ENCODE results near the gene IGF2BP2. TPM values are rescaled to one million over a fixed set of nuclear protein-coding genes. Genes with fewer than 3 reads are reported as not detected.
A peak's percentile ranks its signal among the peaks of the same experiment; 100 is the strongest.
"Not testable (repeated sequence)": the region's sequence is repeated elsewhere in the genome, so short reads cannot be mapped to it uniquely, and the experiment has no call there.

Gene IGF2BP2
- total RNA-seq, 1 donor from 2014 or later = 147 TPM

GRCh38 chr3:185778094-185778493, 46.7 kb downstream of the IGF2BP2 start:
- peaks cover 35% of the 10 kb centered on the region for H3K4me1 ChIP-seq
- H3K4me1 Mint-ChIP-seq = peaks cover 50% of the 10 kb centered on the region
- no peaks in the 10 kb centered on the region for H3K9me3 Mint-ChIP-seq
- no peak overlapping the region for H3K27ac Mint-ChIP-seq
- DNase-seq (ENCODE audit: low spot score) = no peak
- H3K4me3 ChIP-seq = no peak overlapping the region
- TF ChIP-seq EZH2phosphoT487 (IDR thresholded peaks at IDR 0.05) = no peak
- TF ChIP-seq EZH2 (IDR thresholded peaks at IDR 0.05) = no peak
- no peak for TF ChIP-seq CTCF (IDR thresholded peaks at IDR 0.05)
- no peaks in the 10 kb centered on the region for H3K27me3 Mint-ChIP-seq (ENCODE audit: insufficient read depth, low read depth)
- H3K9me3 ChIP-seq (ENCODE audit: low read depth) = no peaks in the 10 kb centered on the region
- peaks cover 14% of the 10 kb centered on the region for H3K36me3 Mint-ChIP-seq
- peaks cover 100% of the 10 kb centered on the region for H4K20me1 ChIP-seq (ENCODE audit: low read depth)
- peaks cover 100% of the 10 kb centered on the region for H3K79me2 ChIP-seq (ENCODE audit: low read depth)
- no peak overlapping the region for H3K4me3 Mint-ChIP-seq
- no peak overlapping the region for H3K27ac ChIP-seq
- no peak overlapping the region for H3K4me2 ChIP-seq
- no peak overlapping the region for H3K9ac ChIP-seq
- H3K27me3 ChIP-seq = no peaks in the 10 kb centered on the region
- no peak overlapping the region for H2AFZ ChIP-seq (replicated peaks)
- no peaks in the 10 kb centered on the region for H3K36me3 ChIP-seq
- H3F3A ChIP-seq (ENCODE audit: low read depth) = peaks cover 23% of the 10 kb centered on the region

GRCh38 chr3:185770109-185770508, 54.7 kb downstream of the IGF2BP2 start:
- no peak for TF ChIP-seq EZH2phosphoT487 (IDR thresholded peaks at IDR 0.05)
- no peak for TF ChIP-seq CTCF (IDR thresholded peaks at IDR 0.05)
- no peak for TF ChIP-seq EZH2 (IDR thresholded peaks at IDR 0.05)
- Histone ChIP-seq H3F3A (ENCODE audit: low read depth) (peaks cover 24% of the 10 kb centered on the region), H3K4me2 (no peak overlapping the region), H3K4me1 (peaks cover 22% of the 10 kb centered on the region), H3K36me3 (no peaks in the 10 kb centered on the region), H3K4me3 (no peak overlapping the region), H3K79me2 (ENCODE audit: low read depth) (peaks cover 100% of the 10 kb centered on the region), H3K27ac (no peak overlapping the region), H3K9me3 (ENCODE audit: low read depth) (no peaks in the 10 kb centered on the region), H2AFZ (replicated peaks) (no peak overlapping the region), H4K20me1 (ENCODE audit: low read depth) (peaks cover 99% of the 10 kb centered on the region), H3K27me3 (no peaks in the 10 kb centered on the region), H3K9ac (no peak overlapping the region)
- no peak overlapping the region for H3K27ac Mint-ChIP-seq
- H3K27me3 Mint-ChIP-seq (ENCODE audit: insufficient read depth, low read depth) = peaks cover 2% of the 10 kb centered on the region
- H3K4me1 Mint-ChIP-seq = peaks cover 35% of the 10 kb centered on the region
- H3K36me3 Mint-ChIP-seq = peaks cover 2% of the 10 kb centered on the region
- peaks cover 5% of the 10 kb centered on the region for H3K9me3 Mint-ChIP-seq
- no peak for DNase-seq (ENCODE audit: low spot score)
- H3K4me3 Mint-ChIP-seq = no peak overlapping the region

- not testable (repeated sequence) for H3K9ac ChIP-seq; H3K4me3 Mint-ChIP-seq; H2AFZ ChIP-seq (replicated peaks); H3K36me3 Mint-ChIP-seq; H3K4me2 ChIP-seq; H3K27ac Mint-ChIP-seq; H3K9me3 Mint-ChIP-seq; H3F3A ChIP-seq (ENCODE audit: low read depth); H3K36me3 ChIP-seq; H3K27me3 Mint-ChIP-seq (ENCODE audit: insufficient read depth, low read depth); H3K9me3 ChIP-seq (ENCODE audit: low read depth); H3K27me3 ChIP-seq; H3K27ac ChIP-seq; H3K4me3 ChIP-seq
- Histone ChIP-seq H4K20me1 (ENCODE audit: low read depth) (peaks cover 99% of the 10 kb centered on the region), H3K4me1 (peaks cover 23% of the 10 kb centered on the region), H3K79me2 (ENCODE audit: low read depth) (peaks cover 100% of the 10 kb centered on the region)
- TF ChIP-seq CTCF (IDR thresholded peaks at IDR 0.05) = peak; percentile 82
- DNase-seq (ENCODE audit: low spot score) = peak; percentile 73
- H3K4me1 Mint-ChIP-seq = peaks cover 36% of the 10 kb centered on the region
Observed at GRCh38 chr3:185768578-185768982, 56.3 kb downstream of the IGF2BP2 start.
